Hepatocyte (in vitro differentiated cells): ENCODE measurements around the gene VPS51. TPM values are rescaled to one million over a fixed set of nuclear protein-coding genes. Genes with fewer than 3 reads are reported as not detected.
A peak's percentile ranks its signal among the peaks of the same experiment; 100 is the strongest.

Source experiments
- DNase-seq: peaks from one replicate; pipeline ENCODE4 v3.0.0-alpha.2; 2016; ENCODE audit warnings: low spot score
- H2AFZ ChIP-seq: fragments of 200-600 bp; sonication (generic); 2 replicates; pipeline ENCODE4 v1.6.0; 2016; ENCODE audit warnings: antibody characterized with exemption, mild to moderate bottlenecking
- H3K27ac ChIP-seq: fragments of 200-600 bp; sonication (generic); 2 replicates; pipeline ENCODE4 v1.5.1; 2016; ENCODE audit warnings: mild to moderate bottlenecking
- H3K27me3 ChIP-seq: fragments of 200-600 bp; sonication (generic); 2 replicates; pipeline ENCODE4 v1.6.1; 2016
- H3K36me3 ChIP-seq: fragments of 200-600 bp; sonication (generic); replicated peaks from 2 replicates; pipeline ENCODE4 v1.5.1; 2016; ENCODE audit warnings: low read depth; ENCODE audit not compliant: insufficient read depth
- H3K4me1 ChIP-seq: fragments of 200-600 bp; sonication (generic); 2 replicates; pipeline ENCODE4 v1.5.1; 2016; ENCODE audit warnings: mild to moderate bottlenecking, moderate library complexity; ENCODE audit not compliant: insufficient read depth
- H3K4me2 ChIP-seq: fragments of 200-600 bp; sonication (generic); 2 replicates; pipeline ENCODE4 v1.6.0; 2016
- H3K4me3 ChIP-seq: fragments of 200-600 bp; sonication (generic); 2 replicates; pipeline ENCODE4 v1.5.1; 2016; ENCODE audit warnings: mild to moderate bottlenecking
- H3K79me2 ChIP-seq: fragments of 200-600 bp; sonication (generic); 2 replicates; pipeline ENCODE4 v1.6.0; 2017; ENCODE audit warnings: mild to moderate bottlenecking
- H3K9me2 ChIP-seq: fragments of 200-600 bp; sonication (generic); replicated peaks from 2 replicates; pipeline ENCODE4 v1.6.0; 2017; ENCODE audit warnings: mild to moderate bottlenecking; ENCODE audit not compliant: insufficient read depth
- H3K9me3 ChIP-seq: fragments of 200-600 bp; sonication (generic); 2 replicates; pipeline ENCODE4 v1.5.1; 2016; ENCODE audit warnings: low read depth, mild to moderate bottlenecking
- H4K20me1 ChIP-seq: fragments of 200-600 bp; sonication (generic); 2 replicates; pipeline ENCODE4 v1.6.0; 2016; ENCODE audit warnings: mild to moderate bottlenecking; ENCODE audit not compliant: insufficient read depth, poor library complexity, severe bottlenecking
- CTCF ChIP-seq: fragments of 200-600 bp; sonication (generic); IDR thresholded peaks from 2 replicates; pipeline ENCODE4 v1.5.1; 2016; ENCODE audit warnings: antibody characterized with exemption, mild to moderate bottlenecking; ENCODE audit not compliant: poor library complexity
- EZH2 ChIP-seq: fragments of 200-600 bp; sonication (generic); IDR thresholded peaks from 2 replicates; pipeline ENCODE4 v1.6.1; 2016; ENCODE audit warnings: antibody characterized with exemption, mild to moderate bottlenecking, borderline replicate concordance
- EZH2phosphoT487 ChIP-seq: fragments of 200-600 bp; sonication (generic); IDR thresholded peaks from one replicate; pipeline ENCODE4 v1.6.1; 2018; ENCODE audit warnings: antibody characterized with exemption, mild to moderate bottlenecking, low read depth, moderate library complexity; ENCODE audit not compliant: unreplicated experiment, severe bottlenecking
- WGBS: methylation state at CpG from one replicate; pipeline ENCODE4 v1.1.6; 2016; ENCODE audit warnings: low lambda C conversion rate; ENCODE audit errors: missing lambda C conversion rate; 5-methylcytosine and 5-hydroxymethylcytosine counted together
- polyA plus RNA-seq: library from polyadenylated mRNA; unstranded; fragments of >200 nt; fragmentation: Nextera tagmentation; extraction: Ambion mirVana; gene quantifications from 2 replicates; pipeline ENCODE4 v1.2.1, GENCODE V29; 2016
- total RNA-seq: library from RNA; depleted of rRNA; stranded (reverse); fragments of >200 nt; gene quantifications from 2 replicates; pipeline ENCODE4 v1.2.3, GENCODE V29; 2014

Gene VPS51
- total and polyA plus RNA-seq, 2 experiments from 2014 or later: 63.5 to 242 TPM

- no peak overlapping the region for H2AFZ ChIP-seq
- H4K20me1 ChIP-seq: peaks cover 4% of the 10 kb centered on the region
- H3K9me3 ChIP-seq: no peaks in the 10 kb centered on the region
- peak overlapping the region; percentile 29 for H3K4me3 ChIP-seq
- peaks cover 17% of the 10 kb centered on the region for H3K4me1 ChIP-seq
- peaks cover 30% of the 10 kb centered on the region for H3K79me2 ChIP-seq
- H3K27me3 ChIP-seq: no peaks in the 10 kb centered on the region
- 3% methylated on average over 20 of the region's 20 CpGs for WGBS
- no peaks in the 10 kb centered on the region for H3K36me3 ChIP-seq
- no peak for DNase-seq
- peak overlapping the region; percentile 98 for H3K27ac ChIP-seq
- no peaks in the 10 kb centered on the region for H3K9me2 ChIP-seq
- no peak for TF ChIP-seq EZH2
- no peak for TF ChIP-seq CTCF
- no peak for TF ChIP-seq EZH2phosphoT487
- H3K4me2 ChIP-seq: peak overlapping the region; percentile 95
Measured at GRCh38 chr11:65133724-65134123, 37.7 kb downstream of the VPS51 start.

- Histone ChIP-seq H2AFZ (peak within 1 kb of the TSS; percentile 34), H3K27me3 (no peaks in the 10 kb centered on the region), H3K79me2 (peaks cover 30% of the 10 kb centered on the region), H3K36me3 (no peaks in the 10 kb centered on the region), H3K4me2 (peak within 1 kb of the TSS; percentile 95), H3K27ac (peak within 1 kb of the TSS; percentile 98), H3K9me2 (no peaks in the 10 kb centered on the region), H3K9me3 (no peaks in the 10 kb centered on the region), H4K20me1 (peaks cover 4% of the 10 kb centered on the region), H3K4me1 (peaks cover 17% of the 10 kb centered on the region), H3K4me3 (peak within 1 kb of the TSS; percentile 29)
- TF ChIP-seq CTCF (no peak), EZH2 (no peak), EZH2phosphoT487 (no peak)
- peak; percentile 95 for DNase-seq
- under 1% methylated on average over 53 of the region's 60 CpGs for WGBS
Measured at GRCh38 chr11:65134240-65134951, 38.4 kb downstream of the VPS51 start, which contains the start of gene SYVN1. Gene SYVN1 (minus strand): TSS chr11:65134519. CDS start chr11:65133601, 918 bp downstream.

- WGBS: 2% methylated on average over 24 of the region's 24 CpGs
- Histone ChIP-seq H3K4me1 (peaks cover 17% of the 10 kb centered on the region), H3K9me2 (no peaks in the 10 kb centered on the region), H3K36me3 (no peaks in the 10 kb centered on the region), H3K27ac (peak overlapping the region; percentile 98), H3K4me2 (peak overlapping the region; percentile 95), H3K4me3 (peak overlapping the region; percentile 29), H3K79me2 (peaks cover 30% of the 10 kb centered on the region), H2AFZ (peak overlapping the region; percentile 34), H3K9me3 (no peaks in the 10 kb centered on the region), H3K27me3 (no peaks in the 10 kb centered on the region), H4K20me1 (peaks cover 4% of the 10 kb centered on the region)
- peak; percentile 96 for DNase-seq
- no peak for TF ChIP-seq CTCF
- TF ChIP-seq EZH2: no peak
- no peak for TF ChIP-seq EZH2phosphoT487
Measured at GRCh38 chr11:65134952-65135632, 39.1 kb downstream of the VPS51 start.
